ENCODE results near the gene ZNF414. TPM values are rescaled to one million over a fixed set of nuclear protein-coding genes. Genes with fewer than 3 reads are reported as not detected.

Gene ZNF414
- polyA plus RNA-seq, 2 of the 4 experiments (the other 2 are of a cell fraction): 2.8 to 22.1 TPM

DNA sequence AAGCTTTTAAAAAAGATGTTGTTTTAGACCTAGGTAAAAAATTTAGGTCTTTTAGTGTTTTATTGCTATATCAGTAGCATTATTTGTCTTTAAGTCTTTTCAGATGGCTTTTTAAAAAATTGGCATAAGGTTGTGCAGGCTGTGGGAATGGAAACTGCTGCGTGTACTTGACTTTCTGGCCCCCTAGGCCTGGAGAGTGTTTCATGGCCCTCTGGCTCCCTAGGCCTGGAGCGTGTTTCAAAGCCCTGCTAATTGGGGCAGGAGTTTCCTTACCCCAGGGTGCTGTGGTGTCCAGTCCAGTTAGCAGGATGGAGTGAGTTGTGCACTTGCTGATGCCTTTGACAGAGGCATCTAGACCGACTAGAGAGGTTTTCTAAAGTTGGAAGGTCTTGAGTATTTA is 35.4 kb downstream of the ZNF414 start:
- FAIRE-seq (no peak), ATAC-seq (no peak), DNase-seq (ENCODE audit: low read depth in 1 of 2, low spot score in 1 of 2) (no peak)
- Histone ChIP-seq H3K4me1 (no peaks in the 10 kb centered on the region), H3K4me3 (no peak overlapping the region), H3K9me3 (no peaks in the 10 kb centered on the region), H3K27ac (no peak overlapping the region), H3K4me2 (no peak overlapping the region)
- ChIA-PET POLR2A (interaction anchor here (0.8 kb wide), 1 partner anchor 35 kb away, joined by 3 read pairs; the partner anchor contains the start of gene ZNF414), CTCF (interaction anchor here (1.1 to 1.5 kb wide), 3 partner anchors 9 to 125 kb away, joined by 3 to 4 read pairs (median 4); no protein-coding TSS in a partner anchor)
- TF ChIP-seq, protein P1, sequence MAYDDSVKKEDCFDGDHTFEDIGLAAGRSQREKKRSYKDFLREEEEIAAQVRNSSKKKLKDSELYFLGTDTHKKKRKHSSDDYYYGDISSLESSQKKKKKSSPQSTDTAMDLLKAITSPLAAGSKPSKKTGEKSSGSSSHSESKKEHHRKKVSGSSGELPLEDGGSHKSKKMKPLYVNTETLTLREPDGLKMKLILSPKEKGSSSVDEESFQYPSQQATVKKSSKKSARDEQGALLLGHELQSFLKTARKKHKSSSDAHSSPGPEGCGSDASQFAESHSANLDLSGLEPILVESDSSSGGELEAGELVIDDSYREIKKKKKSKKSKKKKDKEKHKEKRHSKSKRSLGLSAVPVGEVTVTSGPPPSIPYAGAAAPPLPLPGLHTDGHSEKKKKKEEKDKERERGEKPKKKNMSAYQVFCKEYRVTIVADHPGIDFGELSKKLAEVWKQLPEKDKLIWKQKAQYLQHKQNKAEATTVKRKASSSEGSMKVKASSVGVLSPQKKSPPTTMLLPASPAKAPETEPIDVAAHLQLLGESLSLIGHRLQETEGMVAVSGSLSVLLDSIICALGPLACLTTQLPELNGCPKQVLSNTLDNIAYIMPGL (CRISPR knock-in tag; IDR thresholded peaks at IDR 0.05; ENCODE audit: borderline replicate concordance): no peak
- TF ChIP-seq, protein P2, sequence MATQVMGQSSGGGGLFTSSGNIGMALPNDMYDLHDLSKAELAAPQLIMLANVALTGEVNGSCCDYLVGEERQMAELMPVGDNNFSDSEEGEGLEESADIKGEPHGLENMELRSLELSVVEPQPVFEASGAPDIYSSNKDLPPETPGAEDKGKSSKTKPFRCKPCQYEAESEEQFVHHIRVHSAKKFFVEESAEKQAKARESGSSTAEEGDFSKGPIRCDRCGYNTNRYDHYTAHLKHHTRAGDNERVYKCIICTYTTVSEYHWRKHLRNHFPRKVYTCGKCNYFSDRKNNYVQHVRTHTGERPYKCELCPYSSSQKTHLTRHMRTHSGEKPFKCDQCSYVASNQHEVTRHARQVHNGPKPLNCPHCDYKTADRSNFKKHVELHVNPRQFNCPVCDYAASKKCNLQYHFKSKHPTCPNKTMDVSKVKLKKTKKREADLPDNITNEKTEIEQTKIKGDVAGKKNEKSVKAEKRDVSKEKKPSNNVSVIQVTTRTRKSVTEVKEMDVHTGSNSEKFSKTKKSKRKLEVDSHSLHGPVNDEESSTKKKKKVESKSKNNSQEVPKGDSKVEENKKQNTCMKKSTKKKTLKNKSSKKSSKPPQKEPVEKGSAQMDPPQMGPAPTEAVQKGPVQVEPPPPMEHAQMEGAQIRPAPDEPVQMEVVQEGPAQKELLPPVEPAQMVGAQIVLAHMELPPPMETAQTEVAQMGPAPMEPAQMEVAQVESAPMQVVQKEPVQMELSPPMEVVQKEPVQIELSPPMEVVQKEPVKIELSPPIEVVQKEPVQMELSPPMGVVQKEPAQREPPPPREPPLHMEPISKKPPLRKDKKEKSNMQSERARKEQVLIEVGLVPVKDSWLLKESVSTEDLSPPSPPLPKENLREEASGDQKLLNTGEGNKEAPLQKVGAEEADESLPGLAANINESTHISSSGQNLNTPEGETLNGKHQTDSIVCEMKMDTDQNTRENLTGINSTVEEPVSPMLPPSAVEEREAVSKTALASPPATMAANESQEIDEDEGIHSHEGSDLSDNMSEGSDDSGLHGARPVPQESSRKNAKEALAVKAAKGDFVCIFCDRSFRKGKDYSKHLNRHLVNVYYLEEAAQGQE (IDR thresholded peaks at IDR 0.05): no peak
- no peak for TF ChIP-seq CBX2 (IDR thresholded peaks at IDR 0.05; ENCODE audit: borderline replicate concordance, low read depth)
- no peak for TF ChIP-seq RAD21 (conservative IDR thresholded peaks at IDR 0.05 in 1 of 2, IDR thresholded peaks at IDR 0.05 in 1 of 2)
- no peak for TF ChIP-seq NFE2L2 (conservative IDR thresholded peaks at IDR 0.05; ENCODE audit: low read length)
- no peak for TF ChIP-seq ZSCAN20 (CRISPR knock-in tag; IDR thresholded peaks at IDR 0.05)
- TF ChIP-seq CHD2 (IDR thresholded peaks at IDR 0.05; ENCODE audit: low read length, partially characterized antibody): no peak
- TF ChIP-seq, protein P3, sequence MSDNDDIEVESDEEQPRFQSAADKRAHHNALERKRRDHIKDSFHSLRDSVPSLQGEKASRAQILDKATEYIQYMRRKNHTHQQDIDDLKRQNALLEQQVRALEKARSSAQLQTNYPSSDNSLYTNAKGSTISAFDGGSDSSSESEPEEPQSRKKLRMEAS (IDR thresholded peaks at IDR 0.05): no peak
- TF ChIP-seq, protein P4, sequence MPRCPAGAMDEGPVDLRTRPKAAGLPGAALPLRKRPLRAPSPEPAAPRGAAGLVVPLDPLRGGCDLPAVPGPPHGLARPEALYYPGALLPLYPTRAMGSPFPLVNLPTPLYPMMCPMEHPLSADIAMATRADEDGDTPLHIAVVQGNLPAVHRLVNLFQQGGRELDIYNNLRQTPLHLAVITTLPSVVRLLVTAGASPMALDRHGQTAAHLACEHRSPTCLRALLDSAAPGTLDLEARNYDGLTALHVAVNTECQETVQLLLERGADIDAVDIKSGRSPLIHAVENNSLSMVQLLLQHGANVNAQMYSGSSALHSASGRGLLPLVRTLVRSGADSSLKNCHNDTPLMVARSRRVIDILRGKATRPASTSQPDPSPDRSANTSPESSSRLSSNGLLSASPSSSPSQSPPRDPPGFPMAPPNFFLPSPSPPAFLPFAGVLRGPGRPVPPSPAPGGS (IDR thresholded peaks at IDR 0.05): no peak
- no peak for TF ChIP-seq ESRRA (IDR thresholded peaks at IDR 0.05; ENCODE audit: borderline replicate concordance, low read length)
- no peak for TF ChIP-seq NPAS2 (CRISPR knock-in tag; IDR thresholded peaks at IDR 0.05; ENCODE audit: borderline replicate concordance)
- no peak for TF ChIP-seq CEBPB (IDR thresholded peaks at IDR 0.05)
- no peak for TF ChIP-seq MAZ (IDR thresholded peaks at IDR 0.05; ENCODE audit: borderline replicate concordance, low read depth, low read length)
- TF ChIP-seq POLR2A (IDR thresholded peaks at IDR 0.05; ENCODE audit: low read length): no peak
- TF ChIP-seq, protein P5, sequence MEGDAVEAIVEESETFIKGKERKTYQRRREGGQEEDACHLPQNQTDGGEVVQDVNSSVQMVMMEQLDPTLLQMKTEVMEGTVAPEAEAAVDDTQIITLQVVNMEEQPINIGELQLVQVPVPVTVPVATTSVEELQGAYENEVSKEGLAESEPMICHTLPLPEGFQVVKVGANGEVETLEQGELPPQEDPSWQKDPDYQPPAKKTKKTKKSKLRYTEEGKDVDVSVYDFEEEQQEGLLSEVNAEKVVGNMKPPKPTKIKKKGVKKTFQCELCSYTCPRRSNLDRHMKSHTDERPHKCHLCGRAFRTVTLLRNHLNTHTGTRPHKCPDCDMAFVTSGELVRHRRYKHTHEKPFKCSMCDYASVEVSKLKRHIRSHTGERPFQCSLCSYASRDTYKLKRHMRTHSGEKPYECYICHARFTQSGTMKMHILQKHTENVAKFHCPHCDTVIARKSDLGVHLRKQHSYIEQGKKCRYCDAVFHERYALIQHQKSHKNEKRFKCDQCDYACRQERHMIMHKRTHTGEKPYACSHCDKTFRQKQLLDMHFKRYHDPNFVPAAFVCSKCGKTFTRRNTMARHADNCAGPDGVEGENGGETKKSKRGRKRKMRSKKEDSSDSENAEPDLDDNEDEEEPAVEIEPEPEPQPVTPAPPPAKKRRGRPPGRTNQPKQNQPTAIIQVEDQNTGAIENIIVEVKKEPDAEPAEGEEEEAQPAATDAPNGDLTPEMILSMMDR (IDR thresholded peaks at IDR 0.05): no peak
- WGBS (ENCODE audit: missing lambda C conversion rate): 93% methylated on average over 3 of the region's 3 CpGs

DNA sequence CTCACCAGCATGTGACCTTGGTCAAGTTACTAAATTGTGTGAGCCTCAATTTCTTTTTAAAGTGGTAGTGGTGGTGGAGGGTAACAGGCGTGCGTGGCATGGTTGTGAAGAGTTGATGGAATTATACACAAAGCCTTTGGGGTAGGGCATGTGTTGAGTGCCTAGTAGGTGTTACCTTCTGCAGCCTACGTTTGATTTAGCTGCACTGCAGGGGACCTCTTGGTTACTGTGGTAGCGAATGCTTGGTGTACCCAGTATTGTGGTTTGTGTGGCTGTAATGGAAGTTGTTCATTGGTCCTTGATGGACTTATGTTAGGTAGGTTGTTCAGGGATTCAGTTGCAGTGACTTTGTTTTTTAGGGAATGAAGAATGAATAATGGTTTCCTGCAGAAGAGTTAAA is 36.1 kb downstream of the ZNF414 start:
- no peak overlapping the region for H3K4me3 ChIP-seq
- H3K4me1 ChIP-seq: no peaks in the 10 kb centered on the region
- ATAC-seq: no peak
- no peak overlapping the region for H3K4me2 ChIP-seq
- DNase-seq (ENCODE audit: low read depth in 1 of 2, low spot score in 1 of 2): no peak
- no peak for FAIRE-seq
- H3K27ac ChIP-seq: no peak overlapping the region
- ChIA-PET POLR2A (no interaction called here), CTCF (no interaction called here)
- no peaks in the 10 kb centered on the region for H3K9me3 ChIP-seq
- WGBS (ENCODE audit: missing lambda C conversion rate): 91% methylated on average over 4 of the region's 4 CpGs
- TF ChIP-seq GATA3 (IDR thresholded peaks at IDR 0.05; ENCODE audit: borderline replicate concordance): no peak
- TF ChIP-seq, protein P6, sequence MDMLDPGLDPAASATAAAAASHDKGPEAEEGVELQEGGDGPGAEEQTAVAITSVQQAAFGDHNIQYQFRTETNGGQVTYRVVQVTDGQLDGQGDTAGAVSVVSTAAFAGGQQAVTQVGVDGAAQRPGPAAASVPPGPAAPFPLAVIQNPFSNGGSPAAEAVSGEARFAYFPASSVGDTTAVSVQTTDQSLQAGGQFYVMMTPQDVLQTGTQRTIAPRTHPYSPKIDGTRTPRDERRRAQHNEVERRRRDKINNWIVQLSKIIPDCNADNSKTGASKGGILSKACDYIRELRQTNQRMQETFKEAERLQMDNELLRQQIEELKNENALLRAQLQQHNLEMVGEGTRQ (IDR thresholded peaks at IDR 0.05): no peak
- TF ChIP-seq, protein P7, sequence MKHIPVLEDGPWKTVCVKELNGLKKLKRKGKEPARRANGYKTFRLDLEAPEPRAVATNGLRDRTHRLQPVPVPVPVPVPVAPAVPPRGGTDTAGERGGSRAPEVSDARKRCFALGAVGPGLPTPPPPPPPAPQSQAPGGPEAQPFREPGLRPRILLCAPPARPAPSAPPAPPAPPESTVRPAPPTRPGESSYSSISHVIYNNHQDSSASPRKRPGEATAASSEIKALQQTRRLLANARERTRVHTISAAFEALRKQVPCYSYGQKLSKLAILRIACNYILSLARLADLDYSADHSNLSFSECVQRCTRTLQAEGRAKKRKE (CRISPR knock-in tag; IDR thresholded peaks at IDR 0.05; ENCODE audit: low read depth): no peak
- TF ChIP-seq ZSCAN20 (CRISPR knock-in tag; IDR thresholded peaks at IDR 0.05): no peak
- no peak for TF ChIP-seq JUN (IDR thresholded peaks at IDR 0.05)
- TF ChIP-seq FOSB (CRISPR knock-in tag; IDR thresholded peaks at IDR 0.05): no peak
- no peak for TF ChIP-seq HEYL (CRISPR knock-in tag; IDR thresholded peaks at IDR 0.05)
- TF ChIP-seq JUNB (IDR thresholded peaks at IDR 0.05): no peak
- TF ChIP-seq, protein P8, sequence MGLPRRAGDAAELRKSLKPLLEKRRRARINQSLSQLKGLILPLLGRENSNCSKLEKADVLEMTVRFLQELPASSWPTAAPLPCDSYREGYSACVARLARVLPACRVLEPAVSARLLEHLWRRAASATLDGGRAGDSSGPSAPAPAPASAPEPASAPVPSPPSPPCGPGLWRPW (IDR thresholded peaks at IDR 0.05): no peak
- no peak for TF ChIP-seq SREBF2 (IDR thresholded peaks at IDR 0.05)

All from A549 (cell line).